ENCODE results near the gene ARHGAP29. TPM values are rescaled to one million over a fixed set of nuclear protein-coding genes. Genes with fewer than 3 reads are reported as not detected.

ARHGAP29 gene
- total and polyA plus RNA-seq, 3 experiments from 2014 or later, result not detected

Other genes starting within 250 kb of the ARHGAP29 start
- not detected for gene ABCA4, start 116.4 kb downstream of the ARHGAP29 start, total RNA-seq
- not detected for gene ABCA4, start 116.4 kb downstream of the ARHGAP29 start, polyA plus RNA-seq
- 10 to 100 TPM; 36.7 to 38.8 TPM for gene ABCD3, start 180.8 kb upstream of the ARHGAP29 start, total RNA-seq
- gene ABCD3, start 180.8 kb upstream of the ARHGAP29 start, polyA plus RNA-seq, result 28.3 TPM

All from CD8-positive, alpha-beta memory T cell (primary cell).